DOHH2 (cell line): ENCODE results near the gene PRKAR2A.
"Not testable (repeated sequence)": the region's sequence is repeated elsewhere in the genome, so short reads cannot be mapped to it uniquely, and the experiment has no call there.

Experiments
- H3F3A ChIP-seq: fragments of 200-600 bp; sonication (generic), shearing (Covaris generic); 2 replicates; pipeline ENCODE4 v1.6.0; 2016; ENCODE audit warnings: antibody characterized with exemption, mild to moderate bottlenecking; ENCODE audit not compliant: control insufficient read depth, insufficient read depth
- H3K27ac ChIP-seq: fragments of 200-600 bp; sonication (generic); 2 replicates; pipeline ENCODE4 v1.5.1; 2014; ENCODE audit warnings: low read depth, mild to moderate bottlenecking, low read length, moderate library complexity
- H3K27me3 ChIP-seq: fragments of 200-600 bp; sonication (generic); 2 replicates; pipeline ENCODE4 v1.6.1; 2014; ENCODE audit warnings: mild to moderate bottlenecking, low read length, mixed read lengths; ENCODE audit not compliant: control insufficient read depth
- H3K36me3 ChIP-seq: fragments of 200-600 bp; sonication (generic); 2 replicates; pipeline ENCODE4 v1.6.1; 2014; ENCODE audit warnings: mild to moderate bottlenecking, low read length, moderate library complexity, mixed read lengths; ENCODE audit not compliant: control insufficient read depth
- H3K4me1 ChIP-seq: fragments of 200-600 bp; sonication (generic); 2 replicates; pipeline ENCODE4 v1.6.1; 2014; ENCODE audit warnings: mild to moderate bottlenecking, low read length, mixed read lengths; ENCODE audit not compliant: control insufficient read depth
- H3K4me2 ChIP-seq: fragments of 200-600 bp; sonication (generic); 2 replicates; pipeline ENCODE4 v1.6.0; 2014; ENCODE audit warnings: mild to moderate bottlenecking, low read length, moderate library complexity
- H3K4me3 ChIP-seq: fragments of 200-600 bp; sonication (generic); 2 replicates; pipeline ENCODE4 v1.5.1; 2014; ENCODE audit warnings: mild to moderate bottlenecking, low read length, mixed read lengths
- H3K79me2 ChIP-seq: fragments of 200-600 bp; sonication (generic); 2 replicates; pipeline ENCODE4 v1.6.1; 2014; ENCODE audit warnings: mild to moderate bottlenecking, low read length, mixed read lengths; ENCODE audit not compliant: control insufficient read depth
- H3K9me2 ChIP-seq: fragments of 200-600 bp; sonication (generic); replicated peaks from 2 replicates; pipeline ENCODE4 v1.6.1; 2014; ENCODE audit warnings: mild to moderate bottlenecking, low read length, mixed read lengths; ENCODE audit not compliant: control insufficient read depth
- H3K9me3 ChIP-seq: fragments of 200-600 bp; sonication (generic); 2 replicates; pipeline ENCODE4 v1.6.1; 2014; ENCODE audit warnings: antibody characterized with exemption, low read length, mixed read lengths; ENCODE audit not compliant: control insufficient read depth, insufficient read depth
- H4K20me1 ChIP-seq: fragments of 200-600 bp; sonication (generic); 2 replicates; pipeline ENCODE4 v1.6.0; 2014; ENCODE audit warnings: low read depth, mild to moderate bottlenecking, antibody characterized with exemption, low read length, moderate library complexity; ENCODE audit not compliant: control insufficient read depth, insufficient read depth
- CTCF ChIP-seq: fragments of 200-600 bp; sonication (generic); IDR thresholded peaks from one replicate; pipeline ENCODE4 v1.5.1; 2014; ENCODE audit warnings: antibody characterized with exemption, mild to moderate bottlenecking, low read depth, low read length; ENCODE audit not compliant: poor library complexity, severe bottlenecking
- EZH2phosphoT487 ChIP-seq: fragments of 200-600 bp; sonication (generic); IDR thresholded peaks from 2 replicates; pipeline ENCODE4 v1.6.1; 2017; ENCODE audit warnings: borderline replicate concordance, mild to moderate bottlenecking, antibody characterized with exemption, low read length, moderate library complexity, mixed read lengths

The PRKAR2A gene

DNA sequence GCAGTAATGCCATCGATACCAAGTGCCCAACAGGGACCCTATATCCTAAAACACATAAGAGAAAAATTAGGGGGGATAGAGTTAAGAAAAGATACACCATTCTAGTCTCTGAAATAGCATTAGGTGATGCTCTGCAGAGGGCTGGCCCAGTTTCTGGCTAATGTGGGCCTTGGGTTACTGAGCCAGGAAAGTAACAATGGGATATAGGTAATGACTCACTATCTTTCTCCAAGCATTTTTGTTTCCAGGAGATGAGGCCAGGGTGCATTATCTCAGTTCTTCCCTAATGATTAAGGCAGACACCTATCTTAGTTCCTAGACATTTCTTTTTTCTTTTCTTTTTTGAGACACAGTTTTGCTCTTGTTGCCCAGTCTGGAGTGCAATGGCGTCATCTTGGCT lies 50.0 kb downstream of the PRKAR2A start:
- no peaks in the 10 kb centered on the region for H3K4me1 ChIP-seq
- H3K27ac ChIP-seq = no peak overlapping the region
- no peaks in the 10 kb centered on the region for H3F3A ChIP-seq
- TF ChIP-seq CTCF (no peak), EZH2phosphoT487 (no peak)
- no peaks in the 10 kb centered on the region for H3K9me3 ChIP-seq
- no peak overlapping the region for H3K4me3 ChIP-seq
- H3K9me2 ChIP-seq = no peaks in the 10 kb centered on the region
- no peaks in the 10 kb centered on the region for H3K36me3 ChIP-seq
- no peaks in the 10 kb centered on the region for H3K27me3 ChIP-seq
- H3K4me2 ChIP-seq = no peak overlapping the region
- no peaks in the 10 kb centered on the region for H4K20me1 ChIP-seq
- no peaks in the 10 kb centered on the region for H3K79me2 ChIP-seq

DNA sequence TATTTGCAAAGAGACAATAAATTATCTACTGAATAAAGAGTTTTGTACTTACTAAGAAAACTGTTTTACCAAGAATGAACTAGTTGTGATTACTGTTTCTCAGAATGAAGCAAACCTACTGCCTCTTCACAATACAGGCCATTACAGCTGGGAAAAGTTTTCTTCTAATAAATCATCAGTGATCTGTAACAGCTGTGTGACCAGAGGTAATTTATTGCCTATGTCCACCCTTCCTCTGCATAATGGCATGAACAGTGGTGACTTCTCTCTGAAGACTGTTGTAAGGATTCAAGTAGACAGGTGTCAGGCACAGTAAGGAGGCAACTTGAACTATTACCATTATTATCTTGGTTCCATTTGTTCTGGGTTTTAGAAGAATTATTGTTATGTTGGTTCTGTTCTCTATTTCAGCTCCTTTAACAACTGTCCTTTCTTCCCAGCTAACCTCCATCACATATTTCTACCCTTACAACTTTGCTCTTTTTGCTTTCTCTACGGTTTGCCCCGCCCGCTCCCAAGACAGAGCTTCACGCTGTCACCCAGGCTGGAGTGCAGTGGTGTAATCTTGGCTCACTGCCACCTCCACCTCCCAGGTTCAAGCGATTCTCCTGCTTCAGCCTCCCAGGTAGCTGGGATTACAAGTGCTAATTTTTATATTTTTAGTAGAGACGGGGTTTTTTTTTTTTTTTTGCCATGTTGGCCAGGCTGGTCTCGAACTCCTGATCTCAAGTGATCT lies 51.5 kb downstream of the PRKAR2A start:
- TF ChIP-seq CTCF (no peak), EZH2phosphoT487 (no peak)
- Histone ChIP-seq H3K4me3 (no peak overlapping the region), H3K9me3 (no peaks in the 10 kb centered on the region), H3K36me3 (no peaks in the 10 kb centered on the region), H3K27me3 (no peaks in the 10 kb centered on the region), H3K9me2 (no peaks in the 10 kb centered on the region), H3F3A (no peaks in the 10 kb centered on the region), H4K20me1 (no peaks in the 10 kb centered on the region), H3K79me2 (no peaks in the 10 kb centered on the region), H3K27ac (no peak overlapping the region), H3K4me2 (no peak overlapping the region), H3K4me1 (no peaks in the 10 kb centered on the region)

DNA sequence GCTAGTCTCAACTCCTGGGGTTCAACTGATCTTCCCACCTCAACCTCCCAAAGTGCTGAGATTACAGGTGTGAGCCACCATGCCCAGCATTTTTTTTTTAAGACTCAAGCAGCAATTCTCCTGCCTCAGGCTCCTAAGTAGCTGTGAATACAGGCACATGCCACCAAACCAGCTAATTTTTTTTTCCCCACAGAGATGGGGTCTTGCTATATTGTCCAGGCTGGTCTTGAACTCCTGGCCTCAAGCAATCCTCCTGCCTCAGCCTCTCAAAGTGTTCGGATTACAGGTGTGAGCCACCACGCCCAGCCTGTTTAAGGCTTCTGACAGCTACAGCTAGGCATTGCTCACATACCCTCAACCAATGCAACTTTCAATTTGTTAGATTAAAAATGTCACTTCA lies 54.2 kb downstream of the PRKAR2A start:
- not testable (repeated sequence) for H3K4me2 ChIP-seq, H3K9me3 ChIP-seq, H3K4me1 ChIP-seq

GRCh38 chr3:48789665-48790064 lies 58.0 kb downstream of the PRKAR2A start:
- Histone ChIP-seq H3K27ac (no peak overlapping the region), H3K27me3 (no peaks in the 10 kb centered on the region), H3K4me2 (no peak overlapping the region), H3F3A (no peaks in the 10 kb centered on the region), H3K9me3 (no peaks in the 10 kb centered on the region), H3K4me3 (no peak overlapping the region), H3K4me1 (no peaks in the 10 kb centered on the region), H3K36me3 (no peaks in the 10 kb centered on the region), H3K9me2 (no peaks in the 10 kb centered on the region), H3K79me2 (no peaks in the 10 kb centered on the region), H4K20me1 (no peaks in the 10 kb centered on the region)
- TF ChIP-seq EZH2phosphoT487 (no peak), CTCF (no peak)

More for the DNA sequence above, 54.2 kb downstream of the PRKAR2A start:
- not testable (repeated sequence) for H3K27me3 ChIP-seq, H3K4me3 ChIP-seq, H3K79me2 ChIP-seq, H3K27ac ChIP-seq, H3K36me3 ChIP-seq, H3F3A ChIP-seq, H3K9me2 ChIP-seq, H4K20me1 ChIP-seq
